Muscle of leg (tissue), 11 donors: Measurements from ENCODE around the gene CDH13. TPM values are rescaled to one million over a fixed set of nuclear protein-coding genes. Genes with fewer than 3 reads are reported as not detected.

Source experiments
- DNase-seq: peaks from one replicate; pipeline ENCODE4 v3.0.0; 2013
- H3K27ac ChIP-seq: one replicate; pipeline ENCODE4 v1.5.1; 2013; ENCODE audit warnings: mild to moderate bottlenecking, low read length, control low read depth
- H3K27me3 ChIP-seq: one replicate; pipeline ENCODE4 v1.6.1; 2013; ENCODE audit warnings: low read length; ENCODE audit not compliant: control insufficient read depth, insufficient read depth
- H3K36me3 ChIP-seq: one replicate; pipeline ENCODE4 v1.6.1; 2013; ENCODE audit warnings: low read length; ENCODE audit not compliant: control insufficient read depth, insufficient read depth
- H3K4me1 ChIP-seq: one replicate; pipeline ENCODE4 v1.6.1; 2013; ENCODE audit warnings: low read length; ENCODE audit not compliant: control insufficient read depth, insufficient read depth
- H3K4me3 ChIP-seq: one replicate; pipeline ENCODE4 v1.5.1; 2013; ENCODE audit warnings: low read length, control low read depth
- H3K9me3 ChIP-seq: replicated peaks from 2 replicates; pipeline ENCODE4 v1.6.1; 2013; ENCODE audit warnings: low read depth, low read length; ENCODE audit not compliant: control insufficient read depth
- WGBS: methylation state at CpG from one replicate; pipeline ENCODE4 v1.1.5; 2013; ENCODE audit warnings: missing lambda C conversion rate; ENCODE audit not compliant: insufficient coverage; 5-methylcytosine and 5-hydroxymethylcytosine counted together
- polyA plus RNA-seq, 8 donors: library from polyadenylated mRNA; unstranded; fragments of 120-200 nt; gene quantifications; one replicate each; pipeline versions ENCODE4 v1.2.1 to v1.2.3, GENCODE V29; 2013; ENCODE audit warnings: inconsistent platforms in 1 of 8, low replicate concordance in 1 of 8; ENCODE audit not compliant: insufficient read length in 8 of 8, insufficient read depth in 1 of 8
- total RNA-seq: library from RNA; stranded (reverse); fragments of 120-200 nt; gene quantifications from one replicate; pipeline ENCODE4 v1.2.4, GENCODE V29; 2013

The CDH13 gene
- total and polyA plus RNA-seq, 9 donors, result 30.5 to 55.7 (median 47.9) TPM

DNA sequence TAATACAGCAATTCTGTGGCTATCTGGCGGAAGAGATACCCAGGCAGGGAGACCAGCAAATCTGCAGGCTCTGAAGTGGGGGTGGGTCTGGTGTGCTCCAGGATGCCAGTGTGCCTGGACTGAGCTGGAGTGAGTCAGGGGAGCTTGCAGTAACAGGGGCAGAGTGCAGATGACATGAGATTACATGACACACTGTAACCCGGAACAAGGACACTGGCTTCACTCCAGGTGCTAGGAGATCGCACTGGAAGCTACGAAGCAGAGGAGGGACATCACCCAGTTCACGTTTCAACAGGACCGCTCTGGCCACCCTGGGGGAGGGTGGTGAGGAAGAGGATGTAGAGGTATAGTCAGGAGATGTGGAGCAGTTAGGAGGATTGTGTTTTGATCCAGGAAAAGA lies 475.6 kb downstream of the CDH13 start:
- Histone ChIP-seq H3K27me3 (no peaks in the 10 kb centered on the region), H3K4me3 (no peak overlapping the region), H3K36me3 (no peaks in the 10 kb centered on the region), H3K4me1 (no peaks in the 10 kb centered on the region), H3K9me3 (peaks cover 6% of the 10 kb centered on the region), H3K27ac (no peak overlapping the region)
- WGBS, result 85% methylated on average over 6 of the region's 6 CpGs
- no peak for DNase-seq

DNA sequence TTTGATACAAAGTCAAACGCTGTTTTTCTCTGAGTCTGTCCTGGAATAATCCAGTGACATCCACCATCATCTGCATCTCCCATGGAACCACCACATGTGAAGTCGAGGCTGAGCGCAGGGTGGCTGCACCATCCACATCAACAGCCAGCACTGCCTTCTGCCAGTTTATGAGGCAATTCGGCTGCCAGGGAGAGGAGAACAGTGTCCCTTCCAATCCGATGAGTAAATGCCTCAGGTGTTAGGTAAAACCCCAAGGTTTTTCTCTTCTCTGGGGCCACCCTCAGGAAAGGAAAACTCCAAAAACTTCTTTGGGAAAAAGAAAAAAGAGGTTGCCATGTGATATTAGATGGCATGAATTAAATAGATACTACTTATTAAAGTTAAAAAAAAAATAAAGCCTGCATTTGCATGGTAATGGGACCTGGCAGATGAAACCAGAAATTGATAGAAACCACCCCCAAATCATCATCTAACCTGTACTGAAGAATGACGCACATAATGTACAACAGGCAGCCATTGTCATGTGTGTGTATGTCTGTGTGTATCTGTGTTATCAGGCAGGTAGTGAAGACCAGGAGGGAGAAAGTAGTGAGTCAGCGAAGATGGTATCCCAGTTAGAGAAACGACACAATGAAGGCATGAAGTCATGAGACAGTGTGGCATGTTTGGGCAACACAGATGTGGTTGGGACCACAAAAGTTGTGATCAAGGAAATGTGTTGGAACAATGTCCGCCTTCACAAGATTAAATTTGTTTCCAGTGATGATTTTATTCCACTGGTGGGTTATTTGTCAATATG lies 478.7 kb downstream of the CDH13 start:
- 71% methylated on average over 8 of the region's 9 CpGs for WGBS
- H3K27me3 ChIP-seq, result no peaks in the 10 kb centered on the region
- H3K4me3 ChIP-seq, result no peak overlapping the region
- DNase-seq, result no peak
- H3K36me3 ChIP-seq, result no peaks in the 10 kb centered on the region
- H3K27ac ChIP-seq, result no peak overlapping the region
- no peaks in the 10 kb centered on the region for H3K4me1 ChIP-seq
- no peaks in the 10 kb centered on the region for H3K9me3 ChIP-seq

DNA sequence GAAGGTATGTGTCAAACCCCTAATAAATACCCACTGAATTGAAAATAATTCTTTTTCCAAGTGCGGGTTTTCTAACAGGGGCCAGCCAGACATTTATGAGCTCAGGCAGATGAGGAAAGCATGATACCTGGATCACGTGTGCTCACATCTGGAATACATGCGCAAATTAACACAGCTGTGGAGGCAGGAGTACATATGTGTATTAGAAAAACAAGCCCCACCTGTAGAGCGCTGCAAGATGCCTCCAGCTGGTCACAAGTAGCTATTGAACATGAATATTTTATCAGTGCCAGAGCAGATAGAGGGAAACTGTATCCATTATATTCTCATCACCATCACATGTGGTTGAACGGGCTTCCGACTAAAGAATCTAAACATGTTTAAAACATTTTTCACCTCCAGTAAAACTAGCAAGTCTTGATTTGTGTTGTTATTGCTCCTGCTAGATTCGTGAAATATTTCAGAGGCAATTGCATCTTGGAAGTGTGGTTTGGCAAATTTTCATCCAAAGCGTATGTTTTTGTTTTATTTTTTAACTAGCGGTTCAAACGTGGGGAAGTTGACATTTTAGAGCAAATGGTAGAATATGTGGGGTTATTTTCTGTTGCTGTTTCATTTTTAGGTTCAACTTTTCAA lies 482.8 kb downstream of the CDH13 start:
- DNase-seq, result no peak
- no peaks in the 10 kb centered on the region for H3K36me3 ChIP-seq
- H3K4me1 ChIP-seq, result peaks cover 3% of the 10 kb centered on the region
- no peaks in the 10 kb centered on the region for H3K27me3 ChIP-seq
- no peak overlapping the region for H3K4me3 ChIP-seq
- H3K9me3 ChIP-seq, result no peaks in the 10 kb centered on the region
- no peak overlapping the region for H3K27ac ChIP-seq
- WGBS, result 31% methylated on average over 4 of the region's 10 CpGs

- H3K4me3 ChIP-seq, result no peak overlapping the region
- 17% methylated on average over 1 of the region's 5 CpGs for WGBS
- DNase-seq, result no peak
- no peaks in the 10 kb centered on the region for H3K36me3 ChIP-seq
- no peaks in the 10 kb centered on the region for H3K9me3 ChIP-seq
- peaks cover 3% of the 10 kb centered on the region for H3K4me1 ChIP-seq
- H3K27ac ChIP-seq, result no peak overlapping the region
- no peaks in the 10 kb centered on the region for H3K27me3 ChIP-seq
These were observed 483.5 kb downstream of the CDH13 start for GRCh38 chr16:83110269-83110668.

GRCh38 chr16:83113317-83113716 lies 486.5 kb downstream of the CDH13 start:
- Histone ChIP-seq H3K4me1 (peaks cover 3% of the 10 kb centered on the region), H3K36me3 (no peaks in the 10 kb centered on the region), H3K9me3 (no peaks in the 10 kb centered on the region), H3K4me3 (no peak overlapping the region), H3K27ac (no peak overlapping the region), H3K27me3 (no peaks in the 10 kb centered on the region)
- WGBS, result 19% methylated on average over 5 of the region's 7 CpGs
- DNase-seq, result peak; percentile 11

- H3K4me1 ChIP-seq, result peaks cover 3% of the 10 kb centered on the region
- DNase-seq, result peak; percentile 29
- no peaks in the 10 kb centered on the region for H3K27me3 ChIP-seq
- no peaks in the 10 kb centered on the region for H3K9me3 ChIP-seq
- H3K27ac ChIP-seq, result no peak overlapping the region
- H3K4me3 ChIP-seq, result no peak overlapping the region
- H3K36me3 ChIP-seq, result no peaks in the 10 kb centered on the region
- 58% methylated on average over 2 of the region's 6 CpGs for WGBS
These were observed 487.0 kb downstream of the CDH13 start for GRCh38 chr16:83113811-83114210.

DNA sequence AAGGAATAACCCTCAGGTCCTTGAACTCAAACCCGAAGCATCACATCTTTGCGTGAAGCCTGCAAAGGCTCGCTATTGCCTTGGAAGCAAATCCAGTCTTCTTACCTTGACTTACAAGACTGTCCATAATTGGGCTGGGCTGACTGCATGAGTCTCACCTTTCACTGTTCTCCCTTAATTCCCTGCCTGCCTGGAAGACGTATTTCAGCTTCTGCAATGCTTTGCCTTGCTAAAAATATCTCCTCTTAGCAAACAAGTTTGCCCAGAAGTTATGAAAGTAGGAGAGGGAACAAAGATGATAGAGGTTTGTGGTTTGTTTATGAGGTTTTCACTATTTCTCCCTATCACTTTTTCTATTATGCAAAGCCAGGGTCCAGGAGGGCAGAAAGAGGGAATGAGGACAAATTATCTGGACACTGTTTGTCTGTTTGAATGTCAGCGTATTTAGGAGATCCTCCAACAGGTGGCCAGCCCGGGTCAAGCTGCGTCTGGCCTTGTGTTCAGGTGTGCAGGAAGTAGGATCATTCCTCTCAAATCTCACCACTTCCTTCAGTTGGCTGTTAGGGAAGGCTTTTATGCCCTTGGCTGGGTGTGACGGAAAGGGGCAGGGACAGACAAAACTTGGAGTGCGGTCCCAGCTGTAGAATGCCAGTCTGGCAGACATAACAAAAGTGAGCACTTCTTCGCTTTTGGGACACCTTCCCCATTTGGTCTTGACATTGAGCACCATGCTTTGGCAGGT lies 488.9 kb downstream of the CDH13 start:
- H3K4me3 ChIP-seq, result no peak overlapping the region
- H3K27me3 ChIP-seq, result no peaks in the 10 kb centered on the region
- no peaks in the 10 kb centered on the region for H3K9me3 ChIP-seq
- no peaks in the 10 kb centered on the region for H3K36me3 ChIP-seq
- peaks cover 3% of the 10 kb centered on the region for H3K4me1 ChIP-seq
- no peak overlapping the region for H3K27ac ChIP-seq
- 94% methylated on average over 5 of the region's 10 CpGs for WGBS
- DNase-seq, result no peak

GRCh38 chr16:83116274-83116892 lies 489.6 kb downstream of the CDH13 start:
- Histone ChIP-seq H3K9me3 (no peaks in the 10 kb centered on the region), H3K27ac (no peak overlapping the region), H3K36me3 (no peaks in the 10 kb centered on the region), H3K4me1 (peaks cover 3% of the 10 kb centered on the region), H3K4me3 (no peak overlapping the region), H3K27me3 (no peaks in the 10 kb centered on the region)
- 72% methylated on average over 3 of the region's 8 CpGs for WGBS
- no peak for DNase-seq

GRCh38 chr16:83117810-83118209 lies 491.0 kb downstream of the CDH13 start:
- Histone ChIP-seq H3K36me3 (no peaks in the 10 kb centered on the region), H3K9me3 (no peaks in the 10 kb centered on the region), H3K4me3 (no peak overlapping the region), H3K27ac (no peak overlapping the region), H3K4me1 (peaks cover 3% of the 10 kb centered on the region), H3K27me3 (no peaks in the 10 kb centered on the region)
- 33% methylated on average over 4 of the region's 8 CpGs for WGBS
- DNase-seq, result no peak

GRCh38 chr16:83118365-83118764 lies 491.6 kb downstream of the CDH13 start:
- Histone ChIP-seq H3K4me3 (no peak overlapping the region), H3K27me3 (no peaks in the 10 kb centered on the region), H3K4me1 (peaks cover 2% of the 10 kb centered on the region), H3K27ac (no peak overlapping the region), H3K9me3 (no peaks in the 10 kb centered on the region), H3K36me3 (no peaks in the 10 kb centered on the region)
- no peak for DNase-seq
- 61% methylated on average over 7 of the region's 8 CpGs for WGBS
